DOHH2 (cell line): ENCODE data around the gene AGAP3.

ENCODE experiments used
- H3F3A ChIP-seq: fragments of 200-600 bp; sonication (generic), shearing (Covaris generic); 2 replicates; pipeline ENCODE4 v1.6.0; 2016; ENCODE audit warnings: antibody characterized with exemption, mild to moderate bottlenecking; ENCODE audit not compliant: control insufficient read depth, insufficient read depth
- H3K27ac ChIP-seq: fragments of 200-600 bp; sonication (generic); 2 replicates; pipeline ENCODE4 v1.5.1; 2014; ENCODE audit warnings: low read depth, mild to moderate bottlenecking, low read length, moderate library complexity
- H3K27me3 ChIP-seq: fragments of 200-600 bp; sonication (generic); 2 replicates; pipeline ENCODE4 v1.6.1; 2014; ENCODE audit warnings: mild to moderate bottlenecking, low read length, mixed read lengths; ENCODE audit not compliant: control insufficient read depth
- H3K36me3 ChIP-seq: fragments of 200-600 bp; sonication (generic); 2 replicates; pipeline ENCODE4 v1.6.1; 2014; ENCODE audit warnings: mild to moderate bottlenecking, low read length, moderate library complexity, mixed read lengths; ENCODE audit not compliant: control insufficient read depth
- H3K4me1 ChIP-seq: fragments of 200-600 bp; sonication (generic); 2 replicates; pipeline ENCODE4 v1.6.1; 2014; ENCODE audit warnings: mild to moderate bottlenecking, low read length, mixed read lengths; ENCODE audit not compliant: control insufficient read depth
- H3K4me2 ChIP-seq: fragments of 200-600 bp; sonication (generic); 2 replicates; pipeline ENCODE4 v1.6.0; 2014; ENCODE audit warnings: mild to moderate bottlenecking, low read length, moderate library complexity
- H3K4me3 ChIP-seq: fragments of 200-600 bp; sonication (generic); 2 replicates; pipeline ENCODE4 v1.5.1; 2014; ENCODE audit warnings: mild to moderate bottlenecking, low read length, mixed read lengths
- H3K79me2 ChIP-seq: fragments of 200-600 bp; sonication (generic); 2 replicates; pipeline ENCODE4 v1.6.1; 2014; ENCODE audit warnings: mild to moderate bottlenecking, low read length, mixed read lengths; ENCODE audit not compliant: control insufficient read depth
- H3K9me2 ChIP-seq: fragments of 200-600 bp; sonication (generic); replicated peaks from 2 replicates; pipeline ENCODE4 v1.6.1; 2014; ENCODE audit warnings: mild to moderate bottlenecking, low read length, mixed read lengths; ENCODE audit not compliant: control insufficient read depth
- H3K9me3 ChIP-seq: fragments of 200-600 bp; sonication (generic); 2 replicates; pipeline ENCODE4 v1.6.1; 2014; ENCODE audit warnings: antibody characterized with exemption, low read length, mixed read lengths; ENCODE audit not compliant: control insufficient read depth, insufficient read depth
- H4K20me1 ChIP-seq: fragments of 200-600 bp; sonication (generic); 2 replicates; pipeline ENCODE4 v1.6.0; 2014; ENCODE audit warnings: low read depth, mild to moderate bottlenecking, antibody characterized with exemption, low read length, moderate library complexity; ENCODE audit not compliant: control insufficient read depth, insufficient read depth
- EZH2phosphoT487 ChIP-seq: fragments of 200-600 bp; sonication (generic); IDR thresholded peaks from 2 replicates; pipeline ENCODE4 v1.6.1; 2017; ENCODE audit warnings: borderline replicate concordance, mild to moderate bottlenecking, antibody characterized with exemption, low read length, moderate library complexity, mixed read lengths
- TF ChIP-seq, protein P1 (sequence below): fragments of 200-600 bp; sonication (generic); IDR thresholded peaks from one replicate; pipeline ENCODE4 v1.5.1; 2014; ENCODE audit warnings: antibody characterized with exemption, mild to moderate bottlenecking, low read depth, low read length; ENCODE audit not compliant: poor library complexity, severe bottlenecking

The AGAP3 gene

GRCh38 chr7:151113344-151114150 lies 27.3 kb downstream of the AGAP3 start:
- no peaks in the 10 kb centered on the region for H3F3A ChIP-seq
- peaks cover 5% of the 10 kb centered on the region; the same call in 1 of the 2 replicates for H4K20me1 ChIP-seq
- peaks cover 13% of the 10 kb centered on the region for H3K27me3 ChIP-seq
- H3K79me2 ChIP-seq: no peaks in the 10 kb centered on the region
- no peaks in the 10 kb centered on the region for H3K4me1 ChIP-seq
- no peak overlapping the region for H3K4me2 ChIP-seq
- TF ChIP-seq, protein P1, sequence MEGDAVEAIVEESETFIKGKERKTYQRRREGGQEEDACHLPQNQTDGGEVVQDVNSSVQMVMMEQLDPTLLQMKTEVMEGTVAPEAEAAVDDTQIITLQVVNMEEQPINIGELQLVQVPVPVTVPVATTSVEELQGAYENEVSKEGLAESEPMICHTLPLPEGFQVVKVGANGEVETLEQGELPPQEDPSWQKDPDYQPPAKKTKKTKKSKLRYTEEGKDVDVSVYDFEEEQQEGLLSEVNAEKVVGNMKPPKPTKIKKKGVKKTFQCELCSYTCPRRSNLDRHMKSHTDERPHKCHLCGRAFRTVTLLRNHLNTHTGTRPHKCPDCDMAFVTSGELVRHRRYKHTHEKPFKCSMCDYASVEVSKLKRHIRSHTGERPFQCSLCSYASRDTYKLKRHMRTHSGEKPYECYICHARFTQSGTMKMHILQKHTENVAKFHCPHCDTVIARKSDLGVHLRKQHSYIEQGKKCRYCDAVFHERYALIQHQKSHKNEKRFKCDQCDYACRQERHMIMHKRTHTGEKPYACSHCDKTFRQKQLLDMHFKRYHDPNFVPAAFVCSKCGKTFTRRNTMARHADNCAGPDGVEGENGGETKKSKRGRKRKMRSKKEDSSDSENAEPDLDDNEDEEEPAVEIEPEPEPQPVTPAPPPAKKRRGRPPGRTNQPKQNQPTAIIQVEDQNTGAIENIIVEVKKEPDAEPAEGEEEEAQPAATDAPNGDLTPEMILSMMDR: no peak
- TF ChIP-seq EZH2phosphoT487: no peak
- no peak overlapping the region for H3K27ac ChIP-seq
- no peak overlapping the region for H3K4me3 ChIP-seq
- H3K9me2 ChIP-seq: no peaks in the 10 kb centered on the region
- H3K36me3 ChIP-seq: no peaks in the 10 kb centered on the region
- no peaks in the 10 kb centered on the region for H3K9me3 ChIP-seq

- H3K4me2 ChIP-seq: no peak overlapping the region
- H3K27me3 ChIP-seq: peaks cover 13% of the 10 kb centered on the region
- H3K9me2 ChIP-seq: no peaks in the 10 kb centered on the region
- no peaks in the 10 kb centered on the region for H3K4me1 ChIP-seq
- no peaks in the 10 kb centered on the region for H3F3A ChIP-seq
- no peak overlapping the region for H3K27ac ChIP-seq
- no peaks in the 10 kb centered on the region for H3K36me3 ChIP-seq
- no peak overlapping the region for H3K4me3 ChIP-seq
- no peaks in the 10 kb centered on the region for H3K79me2 ChIP-seq
- TF ChIP-seq, protein P1: no peak
- no peak for TF ChIP-seq EZH2phosphoT487
- H3K9me3 ChIP-seq: no peaks in the 10 kb centered on the region
- H4K20me1 ChIP-seq: peaks cover 5% of the 10 kb centered on the region; the same call in 1 of the 2 replicates
These were observed 28.1 kb downstream of the AGAP3 start for GRCh38 chr7:151114151-151115090.

GRCh38 chr7:151115121-151115835 lies 29.0 kb downstream of the AGAP3 start:
- H3K9me2 ChIP-seq: no peaks in the 10 kb centered on the region
- H3K27ac ChIP-seq: no peak overlapping the region
- no peak overlapping the region for H3K4me3 ChIP-seq

More at GRCh38 chr7:151115121-151115835, 29.0 kb downstream of the AGAP3 start:
- peaks cover 5% of the 10 kb centered on the region; the same call in 1 of the 2 replicates for H4K20me1 ChIP-seq
- no peaks in the 10 kb centered on the region for H3K79me2 ChIP-seq
- H3K4me1 ChIP-seq: no peaks in the 10 kb centered on the region
- TF ChIP-seq, protein P1: no peak
- no peak for TF ChIP-seq EZH2phosphoT487
- H3K36me3 ChIP-seq: no peaks in the 10 kb centered on the region
- H3F3A ChIP-seq: no peaks in the 10 kb centered on the region
- H3K27me3 ChIP-seq: peaks cover 10% of the 10 kb centered on the region
- no peak overlapping the region for H3K4me2 ChIP-seq
- no peaks in the 10 kb centered on the region for H3K9me3 ChIP-seq
